HS-27A (cell line): Measurements from ENCODE around the gene BTBD9.

Source experiments
- DNase-seq: peaks from one replicate; pipeline ENCODE4 v3.0.0-alpha.2; 2012; ENCODE audit warnings: low read depth, missing footprints

BTBD9 gene

GRCh38 chr6:38283734-38284362, 355.9 kb downstream of the BTBD9 start:
- DNase-seq = no peak

GRCh38 chr6:38282911-38283310, 356.8 kb downstream of the BTBD9 start:
- no peak for DNase-seq

- no peak for DNase-seq
Measured at GRCh38 chr6:38281126-38281525, 358.6 kb downstream of the BTBD9 start.

- no peak for DNase-seq
Measured at GRCh38 chr6:38279963-38280588, 359.7 kb downstream of the BTBD9 start.

GRCh38 chr6:38279423-38279822, 360.3 kb downstream of the BTBD9 start:
- DNase-seq = no peak

GRCh38 chr6:38273325-38273724, 366.4 kb downstream of the BTBD9 start:
- DNase-seq = no peak

GRCh38 chr6:38272222-38272621, 367.5 kb downstream of the BTBD9 start:
- DNase-seq = no peak

- DNase-seq = no peak
Measured at GRCh38 chr6:38271081-38271480, 368.6 kb downstream of the BTBD9 start.

GRCh38 chr6:38270367-38270766, 369.4 kb downstream of the BTBD9 start:
- DNase-seq = no peak

GRCh38 chr6:38269461-38270172, 370.1 kb downstream of the BTBD9 start:
- no peak for DNase-seq

- DNase-seq = no peak
Measured at GRCh38 chr6:38268342-38268741, 371.4 kb downstream of the BTBD9 start.

- no peak for DNase-seq
Measured at GRCh38 chr6:38266921-38267354, 372.8 kb downstream of the BTBD9 start.

GRCh38 chr6:38264605-38265004, 375.1 kb downstream of the BTBD9 start:
- no peak for DNase-seq

GRCh38 chr6:38262609-38263008, 377.1 kb downstream of the BTBD9 start:
- DNase-seq = no peak

GRCh38 chr6:38262026-38262425, 377.7 kb downstream of the BTBD9 start:
- no peak for DNase-seq

GRCh38 chr6:38261626-38262025, 378.1 kb downstream of the BTBD9 start:
- DNase-seq = no peak

GRCh38 chr6:38259736-38260135, 380.0 kb downstream of the BTBD9 start:
- DNase-seq = no peak

- no peak for DNase-seq
Measured at GRCh38 chr6:38248500-38249234, 391.1 kb downstream of the BTBD9 start.

GRCh38 chr6:38245295-38245694, 394.4 kb downstream of the BTBD9 start:
- no peak for DNase-seq

GRCh38 chr6:38244869-38245268, 394.9 kb downstream of the BTBD9 start:
- no peak for DNase-seq

GRCh38 chr6:38241200-38241871, 398.4 kb downstream of the BTBD9 start:
- no peak for DNase-seq
